HAP-1 (cell line): ENCODE measurements around the gene KRT38.

Experiments used
- DNase-seq, 2 experiments: peaks; one replicate each; pipeline ENCODE4 v3.0.0-alpha.2; 2016 to 2020; ENCODE audit warnings: low spot score in 2 of 2
- H3K27me3 ChIP-seq: fragments of 250-450 bp; sonication (Bioruptor Pico); 2 replicates; pipeline ENCODE4 v1.5.1; 2020; ENCODE audit warnings: low read depth, mild to moderate bottlenecking, moderate library complexity
- H3K36me3 ChIP-seq: fragments of 250-450 bp; sonication (Bioruptor Pico); replicated peaks from 2 replicates; pipeline ENCODE4 v1.5.1; 2020; ENCODE audit warnings: mild to moderate bottlenecking
- H3K4me1 ChIP-seq: fragments of 250-450 bp; sonication (Bioruptor Pico); 2 replicates; pipeline ENCODE4 v1.5.1; 2020; ENCODE audit warnings: mild to moderate bottlenecking
- H3K4me3 ChIP-seq: fragments of 250-450 bp; sonication (Bioruptor Pico); 2 replicates; pipeline ENCODE4 v1.5.1; 2020; ENCODE audit warnings: mild to moderate bottlenecking, moderate library complexity
- H3K9me3 ChIP-seq: fragments of 250-450 bp; sonication (Bioruptor Pico); 2 replicates; pipeline ENCODE4 v1.5.1; 2020; ENCODE audit warnings: mild to moderate bottlenecking, moderate library complexity
- in situ Hi-C: fragments of 300-500 bp; cut with MboI; formaldehyde crosslinking; loops from 3 replicates; pipeline ENCODE4 v1.14.3; 2020; ENCODE audit warnings: low sequenced_read_pairs, inconsistent platforms, mixed read lengths

KRT38 gene

GRCh38 chr17:41440531-41441033 is at the start of gene KRT38:
Gene KRT38, minus strand, starts transcription at chr17:41440983. Its CDS starts 62 bp downstream, at chr17:41440921.
- H3K36me3 ChIP-seq: no peaks in the 10 kb centered on the region
- H3K9me3 ChIP-seq: no peaks in the 10 kb centered on the region
- DNase-seq: no peak
- peaks cover 2% of the 10 kb centered on the region; the same call in 1 of the 2 replicates for H3K27me3 ChIP-seq
- in situ Hi-C loops: no loop called here
- H3K4me3 ChIP-seq: no peak within 1 kb of the TSS
- H3K4me1 ChIP-seq: no peaks in the 10 kb centered on the region

GRCh38 chr17:41489531-41489930 is 48.7 kb upstream of the KRT38 start, which contains the start of gene KRT36:
Gene KRT36, minus strand, starts transcription at chr17:41489910. Its CDS starts 46 bp downstream, at chr17:41489864.
- peaks cover 15% of the 10 kb centered on the region for H3K27me3 ChIP-seq
- H3K4me1 ChIP-seq: no peaks in the 10 kb centered on the region
- no peak for DNase-seq
- no peak within 1 kb of the TSS for H3K4me3 ChIP-seq
- in situ Hi-C loops: no loop called here
- no peaks in the 10 kb centered on the region for H3K36me3 ChIP-seq
- no peaks in the 10 kb centered on the region for H3K9me3 ChIP-seq

DNA sequence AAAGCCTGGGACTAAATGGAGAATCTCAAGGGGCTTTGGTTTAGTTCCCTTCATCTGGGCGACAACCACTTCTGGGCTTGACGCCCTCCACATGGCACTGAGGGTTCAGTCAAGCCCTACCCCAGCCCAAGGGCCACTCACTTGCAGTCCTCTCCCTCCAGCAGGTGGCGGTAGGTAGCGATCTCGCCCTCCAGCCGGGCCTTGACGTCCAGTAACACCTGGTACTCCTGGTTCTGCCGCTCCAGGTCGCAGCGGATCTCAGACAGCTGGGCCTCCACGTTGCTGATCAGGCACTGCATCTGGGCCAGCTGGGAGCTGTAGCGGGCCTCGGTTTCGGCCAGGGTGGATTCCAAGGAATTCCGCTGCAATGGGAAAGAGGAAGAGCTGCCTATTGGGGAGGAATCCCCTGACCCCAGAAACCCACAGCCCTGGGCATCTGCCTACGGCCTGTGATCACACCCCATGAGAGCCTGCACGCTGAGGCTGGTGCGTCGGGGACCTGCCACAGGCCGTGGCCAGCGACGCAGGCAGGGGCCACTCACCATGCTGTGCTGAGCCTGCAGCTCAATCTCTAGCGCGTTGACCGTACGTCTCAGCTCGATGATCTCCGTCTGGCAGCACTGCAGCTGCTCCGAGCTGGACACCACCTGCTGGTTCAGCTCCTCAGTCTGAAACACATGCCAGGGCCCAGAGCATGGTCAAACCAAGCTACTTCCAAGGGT is 46.2 kb upstream of the KRT38 start:
- Histone ChIP-seq H3K27me3 (peaks cover 18% of the 10 kb centered on the region), H3K4me1 (no peaks in the 10 kb centered on the region), H3K9me3 (no peaks in the 10 kb centered on the region), H3K4me3 (no peak overlapping the region), H3K36me3 (no peaks in the 10 kb centered on the region)
- DNase-seq: peak; percentile 3 to 76
- in situ Hi-C loops: no loop called here

- H3K4me3 ChIP-seq: no peak overlapping the region
- no peak for DNase-seq
- no peaks in the 10 kb centered on the region for H3K36me3 ChIP-seq
- no peaks in the 10 kb centered on the region for H3K4me1 ChIP-seq
- H3K9me3 ChIP-seq: no peaks in the 10 kb centered on the region
- in situ Hi-C loops: no loop called here
- H3K27me3 ChIP-seq: peaks cover 16% of the 10 kb centered on the region
Measured at GRCh38 chr17:41486316-41486715, 45.5 kb upstream of the KRT38 start.

- no peaks in the 10 kb centered on the region for H3K36me3 ChIP-seq
- in situ Hi-C loops: no loop called here
- no peaks in the 10 kb centered on the region for H3K9me3 ChIP-seq
- H3K4me3 ChIP-seq: no peak overlapping the region
- no peak for DNase-seq
- peaks cover 7% of the 10 kb centered on the region; the same call in 1 of the 2 replicates for H3K27me3 ChIP-seq
- H3K4me1 ChIP-seq: no peaks in the 10 kb centered on the region
Measured at GRCh38 chr17:41484920-41485904, 44.4 kb upstream of the KRT38 start.

GRCh38 chr17:41483991-41484826 is 43.4 kb upstream of the KRT38 start:
- Histone ChIP-seq H3K9me3 (no peaks in the 10 kb centered on the region), H3K4me3 (no peak overlapping the region), H3K4me1 (no peaks in the 10 kb centered on the region), H3K36me3 (no peaks in the 10 kb centered on the region), H3K27me3 (0 out of 2 replicates have a peak, but pooled peaks cover 5% of the 10 kb centered on the region)
- no peak for DNase-seq
- in situ Hi-C loops: no loop called here

GRCh38 chr17:41483531-41483930 is 42.7 kb upstream of the KRT38 start:
- Histone ChIP-seq H3K27me3 (0 out of 2 replicates have a peak, but pooled peaks cover 2% of the 10 kb centered on the region), H3K9me3 (no peaks in the 10 kb centered on the region), H3K4me1 (no peaks in the 10 kb centered on the region), H3K36me3 (no peaks in the 10 kb centered on the region), H3K4me3 (no peak overlapping the region)
- DNase-seq: no peak
- in situ Hi-C loops: no loop called here

DNA sequence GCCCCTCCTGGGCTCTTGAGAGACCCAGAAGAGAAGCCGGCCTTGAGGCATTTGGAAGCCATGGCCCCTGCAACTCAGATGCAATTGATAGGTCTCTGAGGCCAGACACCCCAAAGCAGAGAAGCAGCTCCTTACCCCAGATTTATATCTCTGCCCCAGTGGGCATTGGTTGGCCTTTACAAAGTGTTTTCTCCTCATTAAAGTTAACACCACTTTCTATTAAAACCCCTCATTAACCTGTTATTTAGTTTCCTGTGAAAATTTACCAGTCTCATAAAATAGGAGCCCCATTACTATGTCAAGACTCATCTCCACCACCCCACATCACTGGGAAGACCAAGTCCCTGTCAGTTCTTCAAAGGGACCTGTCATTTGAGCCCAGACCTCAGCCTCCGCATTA is 40.3 kb upstream of the KRT38 start, which contains the start of gene KRT35:
Gene KRT35, minus strand, starts transcription at position 116 of the 400 bp plus-strand sequence. Its CDS starts 54 bp downstream, at position 62.
- Histone ChIP-seq H3K4me3 (no peak within 1 kb of the TSS), H3K27me3 (0 out of 2 replicates have a peak, but pooled peaks cover 2% of the 10 kb centered on the region), H3K9me3 (no peaks in the 10 kb centered on the region), H3K36me3 (no peaks in the 10 kb centered on the region), H3K4me1 (no peaks in the 10 kb centered on the region)
- DNase-seq: no peak
- in situ Hi-C loops: no loop called here

- in situ Hi-C loops: no loop called here
Measured at GRCh38 chr17:41480581-41480980, 39.8 kb upstream of the KRT38 start.

GRCh38 chr17:41480136-41480535 is 39.4 kb upstream of the KRT38 start:
- H3K36me3 ChIP-seq: no peaks in the 10 kb centered on the region
- DNase-seq: no peak

More at GRCh38 chr17:41480581-41480980, 39.8 kb upstream of the KRT38 start:
- no peaks in the 10 kb centered on the region for H3K9me3 ChIP-seq
- no peaks in the 10 kb centered on the region for H3K4me1 ChIP-seq
- H3K4me3 ChIP-seq: no peak overlapping the region
- DNase-seq: no peak
- no peaks in the 10 kb centered on the region for H3K36me3 ChIP-seq
- H3K27me3 ChIP-seq: 0 out of 2 replicates have a peak, but pooled peaks cover 2% of the 10 kb centered on the region

DNA sequence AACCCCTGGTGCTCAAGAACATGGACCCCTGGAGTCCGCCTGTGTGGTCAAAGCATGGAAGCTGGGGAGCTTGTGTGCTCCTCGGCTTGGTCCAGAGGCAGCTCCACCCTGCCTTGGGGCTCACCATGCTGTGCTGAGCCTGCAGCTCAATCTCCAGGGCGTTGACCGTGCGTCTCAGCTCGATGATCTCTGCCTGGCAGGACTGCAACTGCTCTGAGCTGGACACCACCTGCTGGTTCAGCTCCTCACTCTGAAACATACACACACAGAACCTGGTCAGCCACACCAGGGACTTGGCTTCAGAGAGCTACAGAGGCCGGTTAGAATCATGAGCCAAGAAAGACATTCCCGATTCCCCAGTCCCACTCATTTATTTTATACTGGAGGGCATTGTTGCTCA is 37.5 kb upstream of the KRT38 start:
- Histone ChIP-seq H3K4me3 (no peak overlapping the region), H3K9me3 (no peaks in the 10 kb centered on the region), H3K4me1 (no peaks in the 10 kb centered on the region), H3K36me3 (no peaks in the 10 kb centered on the region), H3K27me3 (peaks cover 8% of the 10 kb centered on the region)
- no peak for DNase-seq
- in situ Hi-C loops: no loop called here

More at GRCh38 chr17:41480136-41480535, 39.4 kb upstream of the KRT38 start:
- Histone ChIP-seq H3K4me3 (no peak overlapping the region), H3K27me3 (0 out of 2 replicates have a peak, but pooled peaks cover 2% of the 10 kb centered on the region), H3K4me1 (no peaks in the 10 kb centered on the region), H3K9me3 (no peaks in the 10 kb centered on the region)
- in situ Hi-C loops: no loop called here

GRCh38 chr17:41476866-41477815 is 36.4 kb upstream of the KRT38 start:
- no peak overlapping the region for H3K4me3 ChIP-seq
- in situ Hi-C loops: no loop called here
- peaks cover 8% of the 10 kb centered on the region for H3K27me3 ChIP-seq
- DNase-seq: no peak
- H3K36me3 ChIP-seq: no peaks in the 10 kb centered on the region
- no peaks in the 10 kb centered on the region for H3K4me1 ChIP-seq
- no peaks in the 10 kb centered on the region for H3K9me3 ChIP-seq
